Choroid plexus epithelial cell (primary cell): ENCODE data around the gene PPP1R26.
A peak's percentile ranks its signal among the peaks of the same experiment; 100 is the strongest.

Experiments
- DNase-seq: peaks from one replicate; pipeline ENCODE4 v3.0.0-alpha.2; 2010; ENCODE audit warnings: low read depth
- H3K4me3 ChIP-seq: 2 replicates; pipeline ENCODE4 v1.5.1; 2011; ENCODE audit warnings: low read depth, mild to moderate bottlenecking, control low read depth, low read length, moderate library complexity
- CTCF ChIP-seq: conservative IDR thresholded peaks from 2 replicates; pipeline ENCODE4 v1.5.1; 2011; ENCODE audit warnings: low read depth, mild to moderate bottlenecking, control low read depth, inconsistent platforms, low read length, moderate library complexity

PPP1R26 gene

GRCh38 chr9:135500071-135500524 is 20.5 kb downstream of the PPP1R26 start:
- DNase-seq, result peak; percentile 61
- H3K4me3 ChIP-seq, result peak overlapping the region; percentile 91
- no peak for TF ChIP-seq CTCF

GRCh38 chr9:135500525-135501260 is 21.1 kb downstream of the PPP1R26 start, which contains the start of gene MRPS2:
MRPS2 (plus strand) TSS chr9:135500682; CDS start chr9:135500711, 29 bp downstream.
- DNase-seq, result peak; percentile 90
- peak within 1 kb of the TSS; percentile 91 for H3K4me3 ChIP-seq

GRCh38 chr9:135501261-135502167 is 21.9 kb downstream of the PPP1R26 start:
- no peak for DNase-seq
- peak overlapping the region; percentile 91 for H3K4me3 ChIP-seq
- TF ChIP-seq CTCF, result no peak

More at GRCh38 chr9:135500525-135501260, 21.1 kb downstream of the PPP1R26 start, which contains the start of gene MRPS2:
- peak; percentile 55 for TF ChIP-seq CTCF

GRCh38 chr9:135502168-135502872 is 22.7 kb downstream of the PPP1R26 start:
- TF ChIP-seq CTCF, result no peak
- no peak overlapping the region for H3K4me3 ChIP-seq
- DNase-seq, result no peak

- no peak overlapping the region for H3K4me3 ChIP-seq
- no peak for DNase-seq
- TF ChIP-seq CTCF, result no peak
Observed at GRCh38 chr9:135502873-135503321, 23.3 kb downstream of the PPP1R26 start.

- H3K4me3 ChIP-seq, result no peak overlapping the region
- DNase-seq, result no peak
- TF ChIP-seq CTCF, result no peak
Observed at GRCh38 chr9:135503371-135504261, 24.0 kb downstream of the PPP1R26 start.
